Measurements from ENCODE around the gene MYH10.

The MYH10 gene

DNA sequence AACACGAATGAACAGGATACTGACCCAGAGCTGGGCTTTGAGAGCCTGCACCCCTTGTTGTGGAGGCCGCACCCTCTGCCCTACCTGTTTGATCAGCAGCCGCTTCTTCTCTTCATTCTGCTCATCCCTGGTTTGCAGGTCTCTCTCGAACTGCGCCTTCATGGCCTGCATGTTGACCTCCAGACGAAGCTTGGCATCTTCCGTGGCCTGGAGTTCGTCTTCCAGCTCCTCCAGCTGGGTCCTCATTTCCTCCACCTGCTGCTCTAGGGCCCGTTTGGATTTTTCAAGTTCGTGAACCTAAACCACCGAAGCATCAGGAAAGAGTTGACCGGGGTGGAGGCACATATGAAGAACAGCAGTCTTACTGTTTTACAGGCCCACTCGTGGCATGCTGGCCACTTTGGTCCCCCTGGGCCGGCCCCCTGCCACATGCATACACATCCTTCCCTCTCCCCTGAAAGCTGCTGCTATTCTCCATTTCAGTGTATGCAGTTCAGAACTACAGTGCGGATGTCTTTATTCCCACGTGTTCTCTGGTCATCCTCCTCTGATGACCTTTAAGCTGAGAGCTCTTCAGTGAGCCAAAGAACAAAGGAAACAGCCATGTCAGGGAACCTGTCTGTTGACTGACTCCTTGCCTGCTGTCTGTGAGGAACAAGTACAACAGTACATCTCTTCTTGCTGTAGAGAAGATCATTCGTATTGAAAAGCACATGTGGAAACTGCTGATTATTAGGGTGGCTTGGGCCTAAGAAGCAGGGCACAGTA, 140.1 kb downstream of the MYH10 start:
- DNase-seq, result no peak

DNA sequence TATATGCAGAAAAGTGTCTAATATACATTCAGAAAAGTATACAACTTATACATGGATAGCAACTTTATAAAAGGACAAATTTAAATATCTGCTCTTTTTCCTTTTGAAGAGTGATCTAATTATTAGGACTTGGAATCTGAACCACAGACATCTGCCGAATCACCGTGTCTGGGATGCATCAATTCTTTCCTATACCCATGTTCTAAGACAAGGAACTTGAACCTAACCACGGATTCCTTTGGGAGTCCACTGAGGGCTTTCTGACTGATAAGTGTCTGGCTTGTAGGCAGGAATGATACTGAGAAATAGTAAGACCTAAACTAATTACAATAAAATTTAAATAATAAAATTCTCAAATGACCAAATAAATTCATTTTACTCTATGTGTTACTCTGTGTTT, 140.7 kb downstream of the MYH10 start:
- DNase-seq, result no peak

DNA sequence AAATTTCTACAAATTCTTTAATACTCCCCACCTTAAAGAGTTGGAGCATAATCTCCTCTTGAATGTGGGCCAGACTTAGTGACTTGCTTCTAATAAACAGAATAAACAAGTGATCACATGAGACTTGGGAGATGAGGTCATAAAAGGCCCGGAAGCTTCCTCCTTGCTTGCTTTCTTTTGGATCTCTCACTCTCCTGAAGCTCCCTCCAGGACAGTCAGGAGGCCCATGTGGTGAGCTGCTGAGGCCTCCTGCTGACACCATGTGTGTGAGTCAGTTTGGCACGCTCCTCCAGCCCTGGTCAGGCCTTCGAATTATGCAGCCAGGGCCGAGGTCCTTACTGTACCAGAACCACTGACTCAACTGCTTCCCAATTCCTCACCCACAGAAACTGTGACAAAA, 141.6 kb downstream of the MYH10 start:
- DNase-seq, result no peak

DNA sequence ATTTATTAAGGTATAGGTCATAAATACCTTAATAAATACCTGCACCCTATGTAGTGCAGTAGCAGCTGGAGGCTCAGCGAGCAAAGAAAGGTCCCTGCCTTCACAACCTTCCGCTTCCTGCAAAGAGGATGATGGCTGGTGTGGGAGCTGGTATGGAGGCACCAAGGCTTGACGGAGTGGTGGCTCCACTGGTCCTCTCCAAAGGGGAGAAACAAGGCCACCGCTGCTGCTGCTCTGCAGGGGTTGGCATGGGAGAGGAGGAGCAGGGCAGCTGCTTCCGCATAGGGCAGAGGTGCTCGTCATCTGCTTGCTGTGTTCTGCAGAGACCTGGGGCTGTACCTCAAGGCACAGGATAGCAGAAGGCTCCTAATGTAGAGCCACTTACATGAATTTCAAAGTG, 142.0 kb downstream of the MYH10 start:
- DNase-seq, result no peak

DNA sequence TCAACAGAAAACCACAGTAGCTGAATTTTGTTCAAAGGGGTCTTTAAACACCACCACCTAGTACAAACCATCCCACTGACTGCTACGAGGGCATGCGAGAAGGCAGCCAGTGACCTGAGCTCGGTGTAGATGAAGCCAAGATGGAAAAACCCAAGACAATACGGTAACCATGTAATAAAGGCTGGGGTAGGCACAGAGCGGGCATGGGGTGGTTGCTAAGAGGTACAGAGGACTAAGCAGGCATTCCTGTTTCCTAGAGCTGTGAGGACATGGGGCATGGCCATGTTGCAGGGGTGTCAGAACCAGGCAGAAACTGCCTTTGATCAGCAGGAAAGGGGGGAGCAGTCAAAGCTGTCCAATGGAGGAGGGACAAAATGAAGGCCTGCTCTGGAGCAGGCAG, 142.8 kb downstream of the MYH10 start:
- no peak for DNase-seq

DNA sequence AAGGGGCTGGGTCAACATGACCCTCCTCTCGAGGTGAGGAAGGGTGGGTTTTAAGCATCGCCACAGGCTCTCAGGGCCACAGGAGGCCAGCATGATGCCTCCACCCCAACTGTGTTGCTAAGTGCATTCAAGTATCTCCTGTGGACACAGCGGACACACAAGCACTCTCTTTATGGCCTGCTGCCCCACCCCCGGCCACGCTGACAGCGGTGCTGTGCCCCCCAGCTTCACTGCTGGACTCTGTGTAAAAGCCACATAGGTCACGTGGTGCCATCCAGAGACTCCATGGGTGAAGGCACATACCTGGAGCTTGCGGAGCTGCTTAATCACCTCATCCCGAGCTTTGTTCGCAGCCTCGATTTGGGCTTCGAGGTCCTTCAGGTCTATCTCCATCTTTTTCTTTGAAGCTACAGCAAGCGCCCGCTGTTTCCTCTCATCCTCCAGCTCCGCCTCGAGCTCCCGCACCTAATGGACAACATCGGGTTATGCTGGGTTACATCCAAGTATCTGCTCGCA, 143.3 kb downstream of the MYH10 start:
- no peak for DNase-seq

DNA sequence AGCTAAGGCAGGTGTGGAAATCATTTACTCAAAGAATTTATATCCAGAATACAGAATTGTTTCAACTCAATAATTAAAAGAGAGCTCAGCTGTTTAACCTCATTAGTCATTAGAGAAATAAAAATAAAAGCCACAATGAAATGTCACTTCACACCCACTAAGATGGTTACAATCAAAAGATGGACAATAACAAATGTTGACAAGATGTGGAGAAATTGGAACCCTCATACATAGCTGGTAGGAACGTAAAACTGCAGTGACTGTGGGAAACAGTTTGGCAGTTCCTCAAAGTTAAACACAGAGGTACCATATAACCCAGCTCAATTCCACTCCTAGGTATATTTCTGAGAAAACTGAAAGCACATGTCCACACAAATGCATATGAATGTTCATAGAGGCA, 145.0 kb downstream of the MYH10 start:
- no peak for DNase-seq

DNA sequence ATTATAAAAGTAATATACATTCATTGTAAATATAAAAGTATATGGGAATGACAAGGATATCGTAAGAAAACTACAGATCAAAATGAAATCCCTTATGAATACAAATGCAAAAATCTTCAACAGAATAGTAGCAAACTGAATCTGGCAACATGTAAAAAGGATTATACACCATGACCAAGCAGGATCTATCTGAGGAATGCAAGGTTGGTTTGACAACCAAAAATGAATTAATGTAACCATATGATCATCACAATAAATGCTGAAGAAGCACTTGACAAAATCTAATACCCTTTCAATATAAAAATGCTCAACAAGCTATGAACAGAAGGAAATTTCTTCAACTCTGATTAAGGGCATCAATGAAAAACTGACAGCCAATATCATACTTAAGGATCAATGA, 146.1 kb downstream of the MYH10 start:
- DNase-seq, result no peak

DNA sequence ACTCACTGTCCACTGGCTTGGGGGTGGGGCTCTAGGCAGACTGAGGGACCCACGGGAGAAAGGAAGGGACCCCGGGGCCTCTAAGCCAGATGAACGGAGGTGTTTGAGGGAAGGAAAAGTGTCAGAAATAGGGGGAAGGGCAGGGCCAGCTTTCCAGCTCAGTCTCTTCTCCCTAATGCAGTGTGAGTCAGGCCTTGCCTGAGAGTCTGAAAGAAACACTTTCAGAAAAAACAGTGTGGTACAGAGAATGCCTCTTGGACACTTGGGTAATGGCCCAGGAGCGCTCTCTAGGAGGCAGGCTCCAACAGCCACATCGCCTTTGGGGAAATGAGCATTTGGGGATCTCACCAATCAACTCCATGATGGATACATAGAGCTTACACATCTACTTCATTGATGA, 148.0 kb downstream of the MYH10 start:
- no peak for DNase-seq

DNA sequence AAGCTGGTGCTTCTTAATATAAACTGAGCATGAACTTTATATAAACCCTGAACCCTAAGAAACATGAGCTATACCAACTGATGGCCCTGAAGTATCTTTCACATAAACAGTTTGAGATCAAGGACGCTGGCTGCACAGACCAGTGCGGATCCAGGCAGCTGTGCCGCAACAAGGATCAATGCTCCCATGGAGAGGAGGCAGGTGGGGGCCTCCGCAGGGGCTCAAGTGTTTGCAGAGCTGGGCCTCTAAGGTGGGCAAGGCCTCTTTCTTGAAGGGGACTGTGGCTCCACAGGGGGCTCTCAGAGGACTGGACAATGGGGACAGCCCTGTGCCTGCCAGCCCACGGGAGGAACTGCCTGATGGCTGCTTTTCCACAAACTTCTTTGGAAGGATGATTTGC, 148.8 kb downstream of the MYH10 start:
- no peak for DNase-seq

DNA sequence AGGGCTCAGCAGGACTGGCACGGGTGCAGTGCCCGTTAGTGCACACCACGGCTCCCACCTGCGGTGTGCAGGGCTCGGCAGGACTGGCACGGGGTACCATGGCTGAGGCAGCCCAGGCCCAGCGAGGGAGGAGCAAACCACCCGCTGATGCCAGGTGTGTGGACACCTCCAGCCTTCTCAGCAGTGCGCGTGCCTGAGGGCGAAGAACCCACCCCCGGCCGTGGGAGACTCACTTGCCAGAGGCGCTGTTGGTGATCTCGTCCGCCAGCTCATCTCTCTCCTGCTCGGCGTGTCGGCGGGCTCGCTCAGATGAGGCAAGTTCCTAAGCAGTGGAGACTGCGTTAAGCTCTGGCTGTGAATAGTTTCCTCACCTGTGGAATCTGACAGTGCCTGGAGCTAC, 149.4 kb downstream of the MYH10 start:
- DNase-seq, result no peak

DNA sequence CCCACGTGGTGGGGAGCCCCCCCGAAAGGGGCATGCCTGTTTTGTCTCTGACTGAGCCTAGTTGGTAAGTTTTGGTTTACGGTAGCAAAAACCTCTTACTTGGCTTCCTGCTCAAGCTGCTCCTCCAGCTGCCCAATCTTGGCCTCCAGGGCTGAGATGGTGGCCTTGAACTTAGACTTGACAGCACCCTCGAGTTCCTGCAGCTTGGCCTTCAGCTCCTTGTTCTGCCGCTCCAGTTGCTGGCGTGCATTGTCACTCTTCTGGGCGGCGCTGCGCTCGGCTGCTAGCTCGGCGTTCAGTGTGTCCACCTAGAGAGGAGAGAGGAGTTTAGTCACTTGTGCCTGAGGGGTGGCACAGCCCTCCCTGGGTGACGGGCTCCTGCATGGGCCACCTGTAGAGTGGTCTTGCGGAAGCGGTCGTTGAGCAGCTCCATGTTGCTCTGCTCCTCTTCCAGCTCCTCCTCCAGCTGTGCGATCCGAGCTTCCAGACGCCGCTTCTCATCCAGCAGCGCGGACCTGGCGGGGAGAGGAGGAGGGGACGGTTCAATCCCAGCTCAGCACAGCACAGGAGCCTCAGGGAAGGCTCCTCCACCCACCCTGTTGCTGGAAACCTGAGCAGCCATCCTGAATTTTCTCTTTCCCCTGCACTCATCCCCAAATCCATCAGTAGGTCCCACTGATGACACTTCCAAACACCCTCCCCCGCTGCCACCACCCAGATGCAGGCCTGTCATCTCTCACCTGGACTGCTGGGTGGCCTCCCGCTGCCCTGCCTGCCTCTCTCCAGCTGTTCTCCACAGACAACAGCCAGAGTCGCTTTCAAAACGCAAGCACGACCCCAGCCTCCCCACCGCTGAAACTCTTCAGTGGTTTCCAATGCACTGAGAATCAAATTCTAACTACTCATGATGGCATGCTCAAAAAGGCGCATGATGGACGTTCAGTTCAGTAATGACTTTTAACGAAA, 150.2 kb downstream of the MYH10 start:
- DNase-seq, result no peak

DNA sequence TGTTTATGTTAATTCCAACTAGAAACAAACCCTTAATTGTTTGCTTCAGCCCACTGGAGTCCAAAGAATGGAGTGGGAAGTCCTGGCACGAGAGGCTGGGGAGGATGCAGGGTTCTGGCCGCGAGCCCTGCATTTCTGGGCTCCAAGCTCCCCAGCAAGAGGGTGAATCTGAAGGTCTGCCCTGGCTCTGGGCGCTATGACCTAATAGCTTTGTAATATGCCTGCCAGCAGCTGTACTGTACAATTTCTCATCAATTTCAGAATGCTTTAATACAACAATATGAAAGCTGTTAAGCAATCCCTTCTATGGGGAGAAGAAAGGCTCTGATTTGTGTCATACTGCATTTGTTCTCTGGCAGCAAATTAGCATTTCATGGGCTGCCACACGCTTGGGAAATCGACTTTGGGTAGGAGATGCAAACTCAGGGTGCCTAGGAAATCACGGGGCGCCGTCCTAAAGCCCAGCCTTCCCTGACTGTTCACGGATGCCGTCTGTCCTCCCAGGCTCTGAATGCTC, 151.0 kb downstream of the MYH10 start:
- DNase-seq, result no peak

DNA sequence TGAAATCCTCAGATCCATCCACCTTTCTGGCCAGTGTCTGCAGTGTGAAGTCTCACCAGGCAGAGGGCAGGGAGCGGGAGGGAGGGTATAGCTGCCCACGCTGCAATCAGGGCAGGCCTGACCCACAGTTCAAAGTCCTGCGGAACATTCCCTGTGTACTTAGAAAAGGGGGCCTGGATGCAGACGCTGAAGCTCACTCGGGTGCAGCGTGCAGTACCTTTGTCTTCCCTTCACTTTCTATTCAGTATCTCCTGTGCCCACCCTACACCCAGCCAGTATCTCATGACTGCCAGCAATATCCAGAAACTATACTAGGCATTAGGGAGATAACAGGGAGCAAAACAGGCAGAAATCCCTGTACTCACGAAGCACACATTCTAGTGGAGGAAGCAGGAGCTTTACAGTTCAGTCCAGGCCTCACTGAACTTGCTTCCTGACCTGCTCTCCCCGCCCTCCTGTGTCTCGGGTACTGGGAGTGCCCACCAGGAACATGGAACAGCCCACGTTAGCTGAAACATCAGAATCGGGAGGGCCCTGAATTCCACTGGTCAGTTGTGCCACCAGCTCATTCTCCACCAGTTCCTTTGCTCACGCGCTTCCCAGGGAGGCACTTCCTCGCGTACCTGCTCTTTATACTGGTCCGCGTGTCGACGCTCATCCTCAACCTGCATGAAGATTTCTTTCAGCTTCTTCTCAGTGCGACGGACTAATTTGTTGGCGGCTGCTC, 152.6 kb downstream of the MYH10 start:
- no peak for DNase-seq

DNA sequence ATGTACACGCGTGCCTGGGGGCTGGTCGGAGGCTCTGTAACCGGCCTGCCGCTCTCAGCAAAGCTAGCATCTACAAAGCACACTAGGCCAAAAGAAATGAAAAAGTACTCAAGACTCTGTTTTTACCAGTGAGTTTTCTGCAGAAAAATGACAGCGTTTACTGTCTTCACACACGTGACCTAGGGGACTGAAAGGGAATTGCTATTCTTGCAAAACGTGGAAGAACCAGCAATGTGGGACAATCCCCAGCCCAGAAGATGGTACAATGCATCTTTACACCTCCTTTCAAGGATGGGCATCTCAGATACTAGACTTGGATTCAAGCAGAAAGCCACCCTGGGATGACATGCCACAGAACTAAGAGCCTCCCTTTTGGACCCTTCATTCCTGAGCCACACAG, 153.4 kb downstream of the MYH10 start:
- no peak for DNase-seq

DNA sequence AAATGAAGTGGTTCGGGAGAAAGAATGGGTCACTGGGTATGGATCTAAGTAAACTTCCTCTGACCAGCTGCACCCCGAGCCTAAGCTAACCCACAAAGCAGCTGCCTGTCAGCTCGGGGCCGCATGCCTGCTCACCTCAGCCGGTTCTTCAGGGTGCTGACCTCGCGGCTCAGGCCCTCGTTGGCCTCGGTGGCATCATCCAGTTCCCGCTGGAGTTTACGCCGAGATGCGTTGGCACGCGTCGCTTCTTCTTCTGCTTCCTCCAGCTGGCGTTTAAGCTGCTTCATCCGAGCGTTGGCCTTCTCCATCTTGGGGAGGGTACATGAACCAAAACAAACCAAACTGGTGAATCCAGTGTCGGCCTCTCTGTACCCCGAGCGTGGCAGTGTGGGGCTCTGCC, 153.8 kb downstream of the MYH10 start:
- DNase-seq, result no peak

DNA sequence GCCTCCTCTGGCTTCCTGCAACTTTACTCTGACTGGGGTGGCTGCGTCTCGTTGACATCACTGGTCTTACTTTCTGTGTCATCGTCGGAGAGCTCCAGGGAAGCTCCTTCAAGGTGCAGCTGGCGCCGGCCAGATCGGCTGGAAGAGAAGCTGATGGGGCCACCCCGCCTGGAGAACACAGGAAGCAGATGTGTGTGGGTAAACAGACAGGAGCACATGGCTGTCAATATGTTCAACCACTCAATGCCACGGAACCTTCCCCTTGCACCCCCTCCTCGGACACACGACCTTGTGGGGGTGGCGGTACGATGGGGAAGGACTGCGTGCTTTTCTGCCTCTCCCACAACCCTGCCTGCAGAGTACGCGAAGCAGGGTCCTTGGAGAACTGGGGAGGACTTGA, 154.7 kb downstream of the MYH10 start:
- DNase-seq, result no peak

DNA sequence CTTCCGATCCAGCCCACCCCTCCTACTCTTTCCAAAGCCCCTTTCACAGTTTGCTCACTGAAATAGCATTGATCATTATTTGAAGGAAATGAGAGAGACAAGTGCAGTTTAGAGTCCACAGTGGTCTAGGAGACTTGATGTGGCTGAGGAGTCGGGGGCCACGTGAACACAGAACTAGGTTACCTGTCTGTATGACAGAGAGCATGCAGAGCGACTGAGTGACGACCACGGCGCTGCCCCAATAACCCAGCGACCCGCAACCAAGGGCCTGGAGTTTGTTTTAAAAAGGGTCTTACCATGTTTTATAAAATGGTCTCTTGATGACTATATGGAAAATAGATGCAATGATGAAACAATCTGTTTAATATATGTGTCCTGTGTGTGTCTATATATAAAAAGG, 155.3 kb downstream of the MYH10 start:
- no peak for DNase-seq

DNA sequence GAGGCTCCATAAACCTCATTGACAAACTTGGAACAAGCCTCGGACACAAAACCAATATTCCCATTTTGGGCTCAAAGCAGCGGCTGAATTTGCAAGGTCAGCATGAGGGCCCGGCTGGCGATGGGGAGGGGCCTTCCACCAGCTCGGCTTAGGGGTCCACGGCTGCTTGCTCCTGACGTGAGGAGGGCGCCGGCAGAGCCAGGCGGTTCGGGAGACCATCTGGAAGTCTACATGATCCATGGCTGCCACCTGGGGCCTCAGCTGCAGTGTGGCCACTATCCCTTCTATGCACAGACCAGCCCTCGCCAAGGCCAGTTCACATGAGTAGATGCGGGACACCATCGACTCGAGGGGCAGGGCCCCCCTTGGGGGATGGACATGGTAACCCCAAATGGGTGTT, 155.7 kb downstream of the MYH10 start:
- DNase-seq, result no peak

DNA sequence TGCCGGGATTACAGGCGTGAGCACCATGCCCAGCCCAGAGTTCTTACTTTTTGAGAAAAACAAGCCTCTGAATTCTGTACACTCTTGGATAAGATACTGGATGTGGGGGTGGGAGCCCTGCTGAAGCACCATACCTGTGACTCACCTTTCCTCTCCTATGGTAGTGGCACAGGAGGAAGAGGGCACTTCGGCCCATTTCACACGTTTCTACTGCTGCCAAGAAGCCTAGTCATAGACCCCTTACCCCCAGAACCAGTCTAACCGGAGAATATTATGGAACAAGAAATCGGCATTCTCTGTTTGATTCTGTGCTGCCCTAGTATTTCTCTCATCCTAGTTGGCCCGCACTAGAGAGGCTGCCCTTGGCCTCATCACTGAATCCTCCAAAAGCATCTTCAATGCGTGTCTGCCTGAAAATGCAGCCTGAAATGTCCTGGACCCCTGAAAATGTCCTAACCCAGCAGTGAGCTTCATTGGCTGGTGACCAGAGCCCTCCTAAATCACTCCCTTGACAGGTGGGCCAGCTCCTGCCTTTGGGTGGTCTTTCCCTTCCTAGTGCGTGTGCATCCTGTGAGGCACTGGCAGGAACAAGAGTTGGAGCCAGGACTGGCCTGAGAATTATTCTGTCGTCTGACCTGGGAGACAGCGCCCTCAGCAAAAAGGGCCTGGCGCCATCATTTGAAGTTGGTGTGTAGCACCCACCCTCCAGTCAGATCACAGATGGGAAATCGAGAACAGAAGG, 156.9 kb downstream of the MYH10 start:
- no peak for DNase-seq

DNA sequence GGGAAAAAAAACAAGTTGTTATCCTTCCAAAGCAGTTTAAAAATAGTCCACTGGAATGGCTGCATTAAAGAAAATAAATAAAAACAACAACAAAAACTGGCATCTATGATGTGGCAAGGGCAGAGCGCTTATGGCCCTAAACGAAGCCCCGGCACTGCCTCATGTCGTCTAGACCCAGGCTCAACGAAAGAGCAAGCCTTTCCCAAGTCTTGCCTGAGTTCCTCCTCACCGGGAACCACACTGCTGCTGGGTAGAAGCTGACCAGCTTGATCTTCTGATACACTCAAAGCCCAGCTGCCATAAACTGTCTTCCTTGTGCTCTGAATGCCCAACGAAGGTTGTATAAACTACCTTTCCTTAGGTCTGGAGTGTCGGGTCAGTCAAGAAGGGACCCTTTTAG, 157.9 kb downstream of the MYH10 start:
- DNase-seq, result no peak

DNA sequence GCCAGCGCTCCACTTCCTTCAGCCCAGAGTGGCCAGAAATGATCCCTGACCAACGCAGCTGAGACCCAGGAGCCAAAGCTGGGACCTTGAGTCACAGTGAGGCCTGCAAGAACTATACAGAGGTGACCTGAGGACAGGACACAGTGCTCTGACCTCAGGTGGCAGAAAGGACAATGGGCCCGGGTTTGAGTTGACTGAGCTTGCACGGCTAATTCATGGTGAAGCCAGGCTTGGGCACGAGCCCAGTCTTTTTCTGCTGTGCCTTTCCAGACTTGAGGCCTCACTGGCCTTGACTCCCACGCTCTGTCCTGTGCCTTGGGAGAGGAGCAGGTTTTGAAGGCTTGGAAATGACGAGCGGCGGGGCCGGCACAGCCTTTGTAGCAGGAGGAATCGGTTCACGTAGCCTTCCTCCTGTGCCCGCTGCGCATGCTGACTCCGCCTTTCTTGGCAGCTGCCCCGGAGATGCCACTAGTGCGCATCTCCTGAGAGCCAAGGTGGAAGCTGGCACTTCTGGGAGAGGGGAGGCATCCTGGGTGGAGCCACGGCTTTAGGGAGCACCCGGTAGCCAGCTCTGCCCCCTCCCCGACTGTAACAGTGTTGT, 160.0 kb downstream of the MYH10 start:
- DNase-seq, result peak; percentile 65

Measured in NCI-H2171 (cell line).